ENCODE measurements around the gene CHST14. TPM values are rescaled to one million over a fixed set of nuclear protein-coding genes. Genes with fewer than 3 reads are reported as not detected.

Gene CHST14, protein sequence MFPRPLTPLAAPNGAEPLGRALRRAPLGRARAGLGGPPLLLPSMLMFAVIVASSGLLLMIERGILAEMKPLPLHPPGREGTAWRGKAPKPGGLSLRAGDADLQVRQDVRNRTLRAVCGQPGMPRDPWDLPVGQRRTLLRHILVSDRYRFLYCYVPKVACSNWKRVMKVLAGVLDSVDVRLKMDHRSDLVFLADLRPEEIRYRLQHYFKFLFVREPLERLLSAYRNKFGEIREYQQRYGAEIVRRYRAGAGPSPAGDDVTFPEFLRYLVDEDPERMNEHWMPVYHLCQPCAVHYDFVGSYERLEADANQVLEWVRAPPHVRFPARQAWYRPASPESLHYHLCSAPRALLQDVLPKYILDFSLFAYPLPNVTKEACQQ
- 11.7 and 15.2 TPM in 2 replicates for total RNA-seq (2014; rRNA removed; shearing (Covaris generic))

DNA sequence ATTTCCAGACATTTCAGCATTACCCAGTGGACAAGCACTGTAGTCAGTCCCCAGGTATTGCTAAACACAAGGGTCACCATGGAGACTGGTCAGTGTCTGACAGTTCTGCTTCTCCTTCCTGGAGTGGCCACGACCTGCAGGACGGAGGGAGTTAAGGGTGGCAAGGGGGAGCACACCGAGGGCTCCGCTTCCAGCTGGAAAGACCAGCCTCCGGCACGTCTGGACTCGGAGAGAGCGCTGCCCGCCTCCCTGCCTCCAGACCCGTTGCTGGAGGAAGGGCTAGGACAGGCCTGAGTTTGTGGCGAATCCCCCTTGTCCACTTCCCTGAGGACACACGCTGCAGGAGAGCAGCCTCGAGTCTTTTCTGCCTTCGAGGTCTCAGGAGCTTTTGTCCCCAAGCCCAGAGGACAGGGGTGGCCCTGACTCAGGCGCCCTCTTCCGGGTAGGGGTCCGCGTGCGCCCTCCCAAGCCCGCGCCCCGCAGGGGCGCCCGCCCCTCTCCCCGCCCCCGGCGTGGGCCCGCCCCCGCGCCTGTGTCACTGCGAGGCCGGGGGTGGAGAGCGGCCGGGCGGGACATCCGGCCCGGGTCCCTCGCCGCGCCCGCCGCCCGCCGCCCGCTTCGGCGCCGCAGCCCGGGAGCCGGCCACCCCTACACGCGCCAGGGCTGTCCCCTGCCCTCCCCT is at the start of gene CHST14:
Gene CHST14 (plus strand): TSS at position 562 of the 682 bp plus-strand sequence. CDS start 230 bp downstream, outside the sequence.
- peaks cover 16% of the 10 kb centered on the region for H3K36me3 ChIP-seq (replicated peaks; ENCODE audit: control insufficient read depth, insufficient read depth, low read length)
- H3K4me3 ChIP-seq (ENCODE audit: insufficient read depth, low read depth, low read length) = peak within 1 kb of the TSS; percentile 78
- H3K27me3 ChIP-seq (ENCODE audit: control insufficient read depth, insufficient read depth, low read length) = peaks cover 2% of the 10 kb centered on the region; the same call in 1 of the 2 replicates
- peak; percentile 95 for DNase-seq

DNA sequence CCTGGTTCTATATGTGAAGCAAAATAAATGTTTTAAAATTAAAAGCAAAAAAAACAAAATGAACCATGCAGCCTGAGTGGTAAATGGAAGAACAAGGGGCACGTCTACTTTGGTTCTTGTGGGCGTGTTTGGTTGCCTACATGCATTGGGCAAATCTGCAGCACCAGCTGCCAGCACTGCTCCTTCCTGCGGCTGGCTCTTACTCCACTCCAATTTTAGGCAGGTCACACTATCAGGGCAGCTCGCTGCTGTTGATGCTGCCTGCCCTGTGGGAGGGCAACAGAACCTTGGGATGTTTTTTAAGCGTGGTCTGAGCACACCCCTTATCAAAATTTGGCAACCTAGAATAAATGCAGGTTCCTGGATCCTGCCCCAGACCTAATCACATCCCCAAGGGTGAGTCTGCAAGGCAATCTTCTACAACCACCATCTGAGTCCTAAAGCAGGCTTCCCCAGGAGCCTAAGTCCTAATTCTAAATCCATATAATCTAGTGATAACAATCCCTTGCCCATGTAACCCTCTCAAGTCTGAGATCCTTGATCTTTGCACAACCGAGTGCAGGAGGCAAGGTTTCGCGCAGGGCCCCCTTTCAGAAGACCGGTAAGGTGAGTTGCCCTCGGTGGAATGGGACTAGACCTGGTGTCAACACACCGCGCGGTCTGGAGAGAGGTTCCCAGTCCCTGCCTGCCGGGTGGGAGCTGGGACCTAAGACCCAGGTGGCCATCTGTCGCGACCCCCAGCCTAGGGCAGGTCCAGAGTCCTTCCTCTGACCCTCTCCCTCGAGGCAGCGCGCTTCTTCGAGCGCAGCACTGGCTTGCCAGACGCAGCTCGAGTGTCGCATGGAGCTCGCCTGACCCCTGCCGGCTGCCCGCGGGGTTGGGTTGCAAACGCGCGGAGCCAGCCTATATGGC is 49.3 kb upstream of the CHST14 start:
- H3K4me3 ChIP-seq (ENCODE audit: insufficient read depth, low read depth, low read length) = peak overlapping the region; percentile 21; the same call in 1 of the 2 replicates
- H3K36me3 ChIP-seq (replicated peaks; ENCODE audit: control insufficient read depth, insufficient read depth, low read length) = peaks cover 11% of the 10 kb centered on the region
- DNase-seq = peak; percentile 95
- H3K27me3 ChIP-seq (ENCODE audit: control insufficient read depth, insufficient read depth, low read length) = no peaks in the 10 kb centered on the region

DNA sequence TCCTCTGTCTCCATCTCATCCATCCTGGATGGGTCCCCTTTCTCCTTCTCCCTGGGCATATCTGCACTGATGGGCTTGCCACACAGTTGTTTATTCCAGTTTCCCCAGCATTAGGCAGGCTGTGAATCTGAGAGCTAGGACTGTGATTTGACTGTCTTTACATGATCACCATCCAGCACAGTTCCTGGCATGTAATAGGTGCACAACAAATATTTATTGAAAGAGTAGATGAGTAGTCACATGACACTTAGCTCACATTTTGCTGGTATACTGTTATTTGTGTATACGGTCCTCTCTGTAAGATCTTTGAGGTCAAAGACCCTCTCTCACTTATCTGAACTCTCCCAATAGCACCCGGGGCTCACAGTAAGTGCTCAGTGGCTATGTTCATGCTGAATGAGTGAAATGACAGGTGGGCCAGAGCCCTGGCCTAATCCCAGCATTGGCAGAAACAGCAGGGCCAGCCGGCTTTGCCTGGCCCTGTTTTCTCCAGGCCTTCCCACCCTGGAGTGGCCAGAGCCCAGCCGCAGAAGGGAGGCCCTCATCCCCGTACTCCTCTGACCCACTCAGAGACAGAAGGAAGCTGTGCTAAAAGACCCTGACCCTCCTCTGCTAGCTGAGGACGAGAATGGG is 46.2 kb upstream of the CHST14 start:
- no peak overlapping the region for H3K4me3 ChIP-seq (ENCODE audit: insufficient read depth, low read depth, low read length)
- no peaks in the 10 kb centered on the region; the same call in 1 of the 2 replicates for H3K27me3 ChIP-seq (ENCODE audit: control insufficient read depth, insufficient read depth, low read length)
- no peaks in the 10 kb centered on the region for H3K36me3 ChIP-seq (replicated peaks; ENCODE audit: control insufficient read depth, insufficient read depth, low read length)
- no peak for DNase-seq

DNA sequence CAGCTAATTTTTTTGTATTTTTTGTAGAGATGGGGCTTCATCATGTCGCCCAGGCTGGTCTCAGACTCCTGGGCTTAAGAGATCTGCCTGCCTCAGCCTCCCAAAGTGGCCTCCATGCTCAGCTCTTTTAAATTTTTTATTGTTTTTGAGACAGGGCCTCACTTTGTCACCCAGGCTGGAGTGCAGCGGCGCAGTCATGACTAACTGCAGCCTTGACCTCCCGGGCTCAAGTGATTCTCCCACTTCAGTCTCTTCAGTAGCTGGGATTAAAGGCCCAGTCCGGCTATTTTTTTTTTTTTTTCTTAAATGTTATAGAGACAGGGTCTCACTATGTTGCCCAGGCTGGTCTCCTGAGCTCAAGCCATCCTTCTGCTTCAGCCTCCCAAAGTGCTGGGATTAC is 45.1 kb upstream of the CHST14 start:
- Histone ChIP-seq H3K36me3 (replicated peaks; ENCODE audit: control insufficient read depth, insufficient read depth, low read length) (no peaks in the 10 kb centered on the region), H3K4me3 (ENCODE audit: insufficient read depth, low read depth, low read length) (no peak overlapping the region), H3K27me3 (ENCODE audit: control insufficient read depth, insufficient read depth, low read length) (no peaks in the 10 kb centered on the region; the same call in 1 of the 2 replicates)
- no peak for DNase-seq

DNA sequence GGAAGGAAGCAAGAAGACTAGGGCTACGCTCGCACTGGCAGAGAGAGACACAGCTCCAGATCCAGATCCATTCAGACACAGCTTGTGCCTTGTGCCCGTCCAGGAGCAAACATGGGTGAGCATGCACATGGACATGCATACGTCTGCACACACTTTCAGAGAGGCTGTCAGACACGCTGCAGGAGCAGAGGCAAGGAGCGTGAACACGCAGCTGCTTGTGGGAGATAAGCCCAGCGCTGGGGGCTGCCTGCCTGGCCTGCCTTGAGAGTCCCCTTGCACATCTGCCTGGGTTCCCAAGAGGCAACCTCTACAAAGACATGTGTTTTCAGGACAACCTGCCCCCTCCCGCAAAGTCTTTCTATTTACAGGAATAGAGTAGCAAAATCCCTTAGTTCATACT is 43.6 kb upstream of the CHST14 start:
- Histone ChIP-seq H3K36me3 (replicated peaks; ENCODE audit: control insufficient read depth, insufficient read depth, low read length) (no peaks in the 10 kb centered on the region), H3K4me3 (ENCODE audit: insufficient read depth, low read depth, low read length) (no peak overlapping the region), H3K27me3 (ENCODE audit: control insufficient read depth, insufficient read depth, low read length) (peaks cover under 1% of the 10 kb centered on the region; the same call in 1 of the 2 replicates)
- no peak for DNase-seq

GRCh38 chr15:40428185-40428584 is 42.6 kb upstream of the CHST14 start:
- Histone ChIP-seq H3K4me3 (ENCODE audit: insufficient read depth, low read depth, low read length) (no peak overlapping the region), H3K36me3 (replicated peaks; ENCODE audit: control insufficient read depth, insufficient read depth, low read length) (no peaks in the 10 kb centered on the region), H3K27me3 (ENCODE audit: control insufficient read depth, insufficient read depth, low read length) (peaks cover 3% of the 10 kb centered on the region)
- no peak for DNase-seq

GRCh38 chr15:40429068-40429710 is 41.6 kb upstream of the CHST14 start:
- DNase-seq = peak; percentile 60
- Histone ChIP-seq H3K27me3 (ENCODE audit: control insufficient read depth, insufficient read depth, low read length) (peaks cover 10% of the 10 kb centered on the region), H3K4me3 (ENCODE audit: insufficient read depth, low read depth, low read length) (no peak overlapping the region), H3K36me3 (replicated peaks; ENCODE audit: control insufficient read depth, insufficient read depth, low read length) (no peaks in the 10 kb centered on the region)

- Histone ChIP-seq H3K4me3 (ENCODE audit: insufficient read depth, low read depth, low read length) (no peak overlapping the region), H3K27me3 (ENCODE audit: control insufficient read depth, insufficient read depth, low read length) (peaks cover 19% of the 10 kb centered on the region), H3K36me3 (replicated peaks; ENCODE audit: control insufficient read depth, insufficient read depth, low read length) (no peaks in the 10 kb centered on the region)
- peak; percentile 76 for DNase-seq
Measured at GRCh38 chr15:40430271-40430805, 40.4 kb upstream of the CHST14 start.

DNA sequence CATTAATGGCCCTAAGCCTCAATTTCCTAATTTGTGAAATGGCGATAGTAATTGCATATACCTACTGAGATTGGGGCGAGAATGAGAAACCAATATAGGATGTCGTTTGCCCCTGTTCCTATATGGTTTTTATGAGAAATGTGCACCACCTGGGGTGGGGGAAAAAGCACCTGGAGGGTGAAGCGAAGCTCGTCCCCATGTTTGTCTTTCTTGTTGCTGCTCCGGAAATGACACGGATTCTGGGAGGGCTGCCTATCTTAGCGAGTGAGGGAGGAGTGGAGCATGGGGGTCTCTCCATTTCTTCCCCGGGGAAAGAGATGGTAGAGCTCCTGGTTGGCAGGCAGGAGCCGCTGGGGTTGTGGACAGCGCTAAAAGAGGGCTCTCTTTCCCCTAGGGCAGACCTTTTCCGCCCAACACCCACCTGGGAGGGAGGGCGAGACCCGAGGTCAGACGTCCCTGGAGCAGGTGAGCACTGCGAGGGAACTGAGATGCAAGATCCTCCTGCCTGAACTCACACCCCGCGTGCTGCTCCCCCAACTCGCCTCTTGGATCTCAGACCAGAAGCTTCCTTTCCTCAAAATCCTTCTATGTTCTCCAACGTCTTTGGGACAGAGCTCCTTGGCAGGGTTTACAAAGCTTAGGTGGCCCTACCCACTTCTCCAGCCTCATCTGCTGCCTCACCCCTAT is 35.6 kb upstream of the CHST14 start:
- Histone ChIP-seq H3K4me3 (ENCODE audit: insufficient read depth, low read depth, low read length) (peak overlapping the region; percentile 66; the same call in 1 of the 2 replicates), H3K36me3 (replicated peaks; ENCODE audit: control insufficient read depth, insufficient read depth, low read length) (no peaks in the 10 kb centered on the region), H3K27me3 (ENCODE audit: control insufficient read depth, insufficient read depth, low read length) (peaks cover 29% of the 10 kb centered on the region)
- peak; percentile 69 for DNase-seq

DNA sequence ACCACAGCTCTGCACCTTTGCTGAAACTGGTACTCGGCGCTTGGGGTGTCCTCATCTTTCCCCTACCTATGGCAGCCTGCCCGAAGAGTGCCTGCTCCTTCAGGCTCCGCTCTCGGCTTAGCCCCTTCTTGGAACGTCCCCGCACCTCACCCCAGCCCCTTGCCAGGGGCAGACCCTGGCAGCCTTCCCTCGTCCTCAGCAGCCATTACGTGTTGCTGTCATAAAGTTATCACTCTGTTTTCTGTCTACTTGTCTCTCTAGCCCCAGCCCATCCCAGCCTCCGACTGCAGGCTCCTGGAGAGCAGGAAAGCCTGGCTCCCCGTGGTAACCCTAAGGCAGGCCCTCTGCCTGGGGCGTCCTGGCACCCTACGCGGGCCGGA is 35.1 kb upstream of the CHST14 start:
- H3K27me3 ChIP-seq (ENCODE audit: control insufficient read depth, insufficient read depth, low read length) = peaks cover 29% of the 10 kb centered on the region
- H3K4me3 ChIP-seq (ENCODE audit: insufficient read depth, low read depth, low read length) = peak overlapping the region; percentile 66
- DNase-seq = no peak
- H3K36me3 ChIP-seq (replicated peaks; ENCODE audit: control insufficient read depth, insufficient read depth, low read length) = no peaks in the 10 kb centered on the region

- peaks cover 29% of the 10 kb centered on the region for H3K27me3 ChIP-seq (ENCODE audit: control insufficient read depth, insufficient read depth, low read length)
- peak; percentile 89 for DNase-seq
- H3K4me3 ChIP-seq (ENCODE audit: insufficient read depth, low read depth, low read length) = peak overlapping the region; percentile 66
- H3K36me3 ChIP-seq (replicated peaks; ENCODE audit: control insufficient read depth, insufficient read depth, low read length) = no peaks in the 10 kb centered on the region
Measured at GRCh38 chr15:40436116-40436891, 34.5 kb upstream of the CHST14 start.

DNA sequence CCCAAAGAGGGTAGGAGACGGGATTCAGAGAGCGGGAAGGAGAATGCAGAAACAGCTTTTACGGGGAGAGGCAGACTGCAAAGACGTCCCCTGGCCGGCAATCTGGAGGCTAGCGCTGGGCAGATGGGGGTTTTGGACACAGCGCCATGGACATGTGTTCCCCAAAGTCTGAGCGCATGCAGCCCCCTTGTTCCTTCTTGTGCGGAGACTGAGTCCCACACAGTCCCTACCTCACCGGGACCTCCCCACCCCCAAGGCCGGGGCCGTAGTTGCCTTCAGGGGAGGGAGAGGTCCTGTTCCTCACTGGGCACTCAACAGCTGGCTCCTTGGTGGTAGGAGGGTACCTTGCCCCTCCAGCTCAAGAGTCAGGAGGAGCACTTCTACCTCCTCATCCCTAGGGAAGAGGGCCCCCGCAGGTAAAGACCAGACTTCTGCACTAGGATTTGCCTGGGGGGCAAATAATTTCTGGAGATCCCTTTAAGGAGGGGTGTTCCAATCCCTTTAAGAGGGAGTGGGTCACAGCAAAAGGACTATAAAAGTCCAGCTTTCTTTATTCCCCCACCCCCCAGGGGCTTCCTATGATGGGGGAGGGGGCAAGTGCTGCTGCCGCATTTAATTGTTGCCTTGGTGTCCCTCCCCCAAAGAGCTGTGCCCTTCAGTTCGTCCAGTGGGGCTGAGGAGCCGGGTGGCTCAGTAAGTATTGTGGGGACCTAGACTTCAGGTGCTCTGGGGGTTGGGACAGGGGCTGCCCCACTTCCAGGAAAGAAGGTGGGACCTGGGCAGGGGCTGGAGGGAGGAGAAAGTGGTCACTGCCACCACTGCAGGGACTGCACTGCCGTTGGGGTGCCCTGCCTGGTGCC is 33.7 kb upstream of the CHST14 start:
- H3K27me3 ChIP-seq (ENCODE audit: control insufficient read depth, insufficient read depth, low read length) = peaks cover 29% of the 10 kb centered on the region
- H3K4me3 ChIP-seq (ENCODE audit: insufficient read depth, low read depth, low read length) = peak overlapping the region; percentile 66
- H3K36me3 ChIP-seq (replicated peaks; ENCODE audit: control insufficient read depth, insufficient read depth, low read length) = no peaks in the 10 kb centered on the region
- DNase-seq = peak; percentile 80

Data from H7 (cell line).